GM03348 (cell line): ENCODE results near the gene L3MBTL4.

Experiments
- DNase-seq: peaks from one replicate; pipeline ENCODE4 v3.0.0; 2012; ENCODE audit warnings: low spot score

L3MBTL4 gene

GRCh38 chr18:6363216-6363615 lies 51.5 kb downstream of the L3MBTL4 start:
- no peak for DNase-seq

DNA sequence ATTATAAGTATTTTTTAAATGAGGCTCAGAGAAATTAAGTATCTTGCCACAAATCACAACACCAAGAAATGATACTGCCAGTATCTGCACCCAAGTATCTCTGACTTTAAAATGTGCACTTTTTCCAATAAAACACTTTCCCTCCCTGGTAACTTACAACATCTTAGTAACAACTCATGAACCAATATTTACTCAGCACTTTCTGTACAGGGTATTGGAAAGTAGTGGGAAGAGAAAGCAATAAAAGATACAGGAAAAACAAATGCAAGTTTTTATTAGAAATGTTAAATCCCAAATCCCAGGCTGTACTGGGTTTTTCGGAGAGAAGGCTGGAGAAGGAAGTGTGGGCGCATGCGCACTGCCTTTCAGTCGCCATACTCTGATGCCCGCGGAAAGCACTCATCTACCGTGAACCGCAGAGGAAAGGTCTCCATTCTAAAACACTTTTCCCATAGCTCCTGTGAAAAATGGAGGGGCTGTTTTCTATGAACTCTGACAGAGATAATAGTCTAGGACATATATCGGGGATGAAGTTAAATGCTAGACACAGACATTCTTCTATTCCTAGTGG lies 52.1 kb downstream of the L3MBTL4 start:
- DNase-seq = no peak

- no peak for DNase-seq
Observed at GRCh38 chr18:6357668-6358067, 57.0 kb downstream of the L3MBTL4 start.

GRCh38 chr18:6355789-6356589 lies 58.7 kb downstream of the L3MBTL4 start:
- no peak for DNase-seq

DNA sequence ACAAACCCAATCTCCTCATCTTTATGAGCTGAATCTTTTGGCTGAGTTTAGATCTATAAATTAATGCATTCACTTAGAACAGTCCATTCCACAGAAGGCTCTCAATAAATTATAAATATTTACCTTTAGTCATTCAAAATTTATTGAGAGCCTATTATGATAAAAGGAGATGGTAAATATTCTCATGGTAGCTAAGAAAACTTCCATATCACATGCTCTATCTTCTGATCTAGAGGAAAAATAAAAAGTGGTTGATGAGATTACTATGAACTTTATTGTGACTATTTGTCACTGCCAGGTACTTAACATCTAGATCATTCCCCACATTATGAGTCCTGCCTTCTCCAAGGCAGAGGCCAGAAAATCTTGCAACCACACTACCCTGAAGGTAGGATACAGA lies 62.4 kb downstream of the L3MBTL4 start:
- no peak for DNase-seq

DNA sequence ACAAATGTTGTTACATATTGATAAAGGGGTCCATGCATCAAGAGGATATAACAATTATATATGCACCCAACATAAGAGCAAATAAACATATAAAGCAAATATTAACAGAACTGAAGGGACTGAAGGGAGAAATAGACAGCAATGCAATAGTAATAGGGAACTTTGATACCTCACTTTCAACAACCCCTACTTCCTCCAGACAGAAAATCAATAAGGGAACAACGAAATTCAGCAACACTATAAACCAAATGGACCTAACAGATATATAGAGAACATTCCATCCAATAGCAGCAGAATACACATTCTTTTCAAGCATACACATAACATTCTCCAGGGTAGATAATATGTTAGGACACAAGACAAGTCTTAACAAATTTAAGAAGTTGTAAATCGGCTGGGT lies 71.7 kb downstream of the L3MBTL4 start:
- no peak for DNase-seq

GRCh38 chr18:6341709-6342108 lies 73.0 kb downstream of the L3MBTL4 start:
- DNase-seq = no peak

GRCh38 chr18:6341303-6341702 lies 73.4 kb downstream of the L3MBTL4 start:
- DNase-seq = no peak

DNA sequence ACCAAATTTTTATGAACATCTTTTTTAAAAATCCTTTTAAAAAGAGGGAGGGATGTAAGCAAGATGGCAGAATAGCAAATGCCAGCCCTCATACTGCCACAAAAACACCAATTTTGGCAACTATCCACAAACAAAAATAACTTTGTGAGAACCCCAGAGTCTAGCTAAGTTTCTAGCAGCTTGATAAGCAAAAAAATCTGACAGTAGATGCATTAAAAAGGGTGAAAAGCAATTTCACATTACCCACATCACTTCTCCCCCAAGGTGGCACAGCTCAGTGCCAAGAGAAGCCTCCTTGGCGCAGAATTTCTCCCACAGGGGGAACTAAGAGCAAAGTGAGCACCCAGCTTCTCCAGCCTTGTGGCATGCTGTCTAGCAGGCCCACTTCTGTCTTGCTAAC lies 74.6 kb downstream of the L3MBTL4 start:
- DNase-seq = no peak

DNA sequence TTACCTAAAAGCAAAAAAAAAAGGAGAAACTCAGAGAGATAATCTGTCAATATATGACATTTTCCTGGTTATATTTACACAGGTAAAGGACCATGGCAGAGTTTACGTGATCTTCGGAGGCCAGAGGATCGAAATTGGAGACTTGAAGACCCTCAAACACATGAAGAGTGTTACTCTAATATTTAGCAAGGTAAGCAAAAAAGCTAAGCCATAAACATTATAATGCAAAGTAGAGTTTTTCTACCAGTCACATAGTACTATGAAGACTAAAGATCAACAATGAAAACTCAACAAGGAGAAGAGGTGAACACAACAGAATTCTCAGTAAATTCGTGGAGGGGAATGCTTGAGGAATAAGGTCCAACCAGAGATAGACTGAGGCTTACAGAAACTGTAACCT lies 78.5 kb downstream of the L3MBTL4 start:
- no peak for DNase-seq

GRCh38 chr18:6333981-6334380 lies 80.7 kb downstream of the L3MBTL4 start:
- DNase-seq = no peak

- DNase-seq = no peak
Observed at GRCh38 chr18:6331872-6332271, 82.8 kb downstream of the L3MBTL4 start.

DNA sequence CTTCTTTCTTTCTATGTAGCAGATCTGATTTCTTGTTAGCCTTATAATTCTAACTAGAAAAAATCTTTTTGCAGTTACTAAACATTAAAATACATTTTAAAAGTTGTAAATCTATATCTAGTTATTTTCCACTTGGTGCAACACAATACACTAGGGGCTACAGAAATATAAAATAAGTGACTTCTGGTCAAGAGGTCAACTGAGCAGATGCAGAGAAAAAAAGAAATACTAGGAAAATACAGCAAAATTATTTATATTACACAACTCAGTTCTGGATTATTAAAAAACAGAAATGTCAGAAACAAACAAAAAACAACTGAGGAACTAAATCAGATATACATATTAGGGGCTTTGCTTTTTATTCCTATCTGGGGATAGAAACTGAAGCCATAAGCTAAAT lies 83.9 kb downstream of the L3MBTL4 start:
- DNase-seq = no peak

GRCh38 chr18:6328621-6329010 lies 86.1 kb downstream of the L3MBTL4 start:
- no peak for DNase-seq

- DNase-seq = no peak
Observed at GRCh38 chr18:6327895-6328620, 86.7 kb downstream of the L3MBTL4 start.

DNA sequence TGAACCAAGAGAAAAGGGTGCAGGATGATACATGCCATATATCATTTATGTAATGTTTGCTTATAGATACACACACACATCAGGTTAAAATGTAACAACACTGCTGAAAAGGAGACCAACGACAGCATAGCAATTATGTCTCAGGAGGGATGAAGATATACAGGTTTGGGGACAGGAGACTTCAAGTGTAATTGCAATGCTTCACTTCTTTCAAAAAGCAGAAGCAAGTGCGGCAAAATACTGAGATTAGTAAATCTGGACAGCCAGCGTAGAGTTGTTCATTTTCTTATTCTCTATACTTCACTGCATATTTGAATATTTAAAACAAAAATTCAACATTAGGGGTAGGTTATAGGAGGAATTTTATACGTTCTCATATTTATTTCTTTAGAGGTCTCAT lies 87.2 kb downstream of the L3MBTL4 start:
- DNase-seq = no peak

DNA sequence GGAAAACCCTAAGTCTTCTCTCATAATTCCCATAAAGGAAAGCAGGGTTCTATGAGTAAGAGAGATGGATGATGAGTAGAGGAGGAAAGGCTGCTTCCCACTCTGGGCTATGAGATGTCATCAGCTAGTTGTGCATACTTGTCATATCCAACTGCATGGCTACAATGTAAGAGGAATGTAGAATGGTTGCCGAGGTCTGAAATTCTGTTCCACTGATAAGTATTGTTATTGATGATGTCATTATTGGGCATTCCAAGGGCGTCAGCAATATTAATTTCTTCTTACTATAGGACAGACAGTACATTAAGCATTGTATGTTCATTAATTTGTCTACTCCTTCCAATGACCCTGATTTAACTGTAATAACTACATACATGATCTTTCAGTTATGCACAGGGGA lies 88.1 kb downstream of the L3MBTL4 start:
- no peak for DNase-seq

- no peak for DNase-seq
Observed at GRCh38 chr18:6323319-6323889, 91.3 kb downstream of the L3MBTL4 start.

DNA sequence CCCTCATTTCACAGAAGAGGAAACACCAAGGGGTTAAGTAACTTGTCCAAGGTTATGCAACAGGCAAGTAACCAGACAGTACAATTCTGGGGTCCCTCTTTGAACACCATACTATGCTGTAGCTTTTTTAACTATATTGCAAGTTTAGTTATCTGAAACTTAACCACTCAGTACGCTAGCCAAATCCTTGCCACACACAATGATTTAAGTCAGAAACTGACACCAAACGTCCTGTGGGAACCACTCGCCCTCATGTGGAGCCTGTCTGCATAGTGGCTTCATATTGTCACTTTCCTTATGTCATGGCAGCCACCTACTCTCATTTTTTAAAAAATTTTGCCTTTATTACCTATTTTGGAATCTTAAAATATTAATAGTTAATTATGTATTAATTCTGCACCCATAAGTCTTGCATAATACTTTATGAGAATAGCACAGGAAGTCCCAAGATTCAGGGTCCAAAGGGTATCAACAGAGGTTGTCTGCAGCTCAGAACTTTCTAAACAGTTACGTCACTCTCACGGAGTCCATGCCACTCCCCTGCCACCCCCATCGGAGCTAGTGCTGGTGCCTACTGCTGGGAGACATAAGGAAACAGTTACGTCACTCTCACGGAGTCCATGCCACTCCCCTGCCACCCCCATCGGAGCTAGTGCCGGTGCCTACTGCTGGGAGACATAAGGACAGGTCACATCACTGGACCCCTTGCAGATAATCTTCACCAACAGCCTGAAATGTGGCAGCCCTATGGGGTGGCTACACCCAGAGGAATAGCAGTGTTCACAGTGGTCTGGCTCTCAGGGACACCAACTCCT lies 99.0 kb downstream of the L3MBTL4 start:
- no peak for DNase-seq

DNA sequence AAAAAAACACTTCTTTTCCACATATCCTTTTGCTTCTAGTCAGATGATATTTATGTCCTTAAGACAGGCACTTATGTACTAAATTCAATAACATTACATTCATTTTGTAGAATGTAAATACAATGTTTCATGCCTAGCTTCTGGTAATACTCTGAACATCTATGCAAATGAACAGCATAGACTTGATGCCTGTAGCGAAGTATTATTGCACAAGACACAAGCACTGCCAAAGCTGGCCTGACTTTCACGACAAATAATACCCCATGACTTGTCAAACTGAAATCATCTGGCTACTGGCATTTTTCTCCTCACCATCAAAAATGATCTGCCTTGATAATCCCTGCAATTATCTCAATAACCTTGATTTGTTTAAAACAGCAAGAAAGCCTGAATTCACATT lies 101.3 kb downstream of the L3MBTL4 start:
- DNase-seq = no peak

DNA sequence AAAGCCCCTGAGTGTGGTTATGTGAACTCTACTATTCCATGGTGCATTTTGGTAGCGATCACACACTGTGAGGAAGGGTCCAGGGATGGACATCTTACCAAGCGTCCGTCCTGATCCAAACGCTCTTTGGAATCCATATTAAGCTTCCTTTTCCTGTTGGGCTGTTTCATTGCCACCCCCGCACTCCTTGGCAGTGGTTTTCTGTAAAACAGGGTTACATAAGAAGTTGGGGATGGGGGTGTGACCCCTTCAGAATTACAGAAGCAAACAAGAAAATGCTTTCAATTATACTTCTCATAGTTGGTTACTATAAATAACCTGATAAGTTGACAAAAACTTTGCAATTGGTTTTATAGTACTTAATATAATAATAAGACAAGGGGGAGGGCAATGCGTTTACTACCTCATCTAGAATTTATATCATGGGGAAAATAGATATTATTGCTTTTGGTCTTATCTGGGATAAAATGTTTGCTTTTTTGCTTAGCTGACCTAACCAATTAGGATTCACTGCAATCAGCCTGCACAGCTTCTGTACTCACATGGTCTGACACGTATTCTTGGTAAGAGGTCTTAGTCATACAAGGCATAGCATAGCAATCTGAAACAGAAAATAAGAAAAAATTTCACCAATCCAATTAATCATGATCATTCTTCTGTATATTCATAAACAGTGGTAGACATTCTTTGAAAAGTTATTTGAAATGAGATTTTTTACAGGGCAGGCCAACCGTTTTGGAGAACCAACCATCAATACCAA lies 103.1 kb downstream of the L3MBTL4 start:
- no peak for DNase-seq
